Esophagus mucosa (tissue), 1 donor: ENCODE results near the gene MRPS35. TPM values are rescaled to one million over a fixed set of nuclear protein-coding genes. Genes with fewer than 3 reads are reported as not detected.

Experiments used
- total RNA-seq: library from RNA; stranded (reverse); gene quantifications from one replicate; pipeline ENCODE4 v1.2.4, GENCODE V29; 2023
- donor health status: DM: yes; HTN: yes; CAD: no.

The MRPS35 gene
- total RNA-seq, 1 donor from 2014 or later: 37.7 TPM

Other genes with a start within 250 kb of the MRPS35 start
- gene PPFIBP1, start 186.6 kb upstream of the MRPS35 start, total RNA-seq: 57.3 TPM
- gene REP15, start 14.4 kb upstream of the MRPS35 start, total RNA-seq: 0.40 TPM
- gene KLHL42, start 69.4 kb downstream of the MRPS35 start, total RNA-seq: 7.1 TPM
- gene MANSC4, start 69.4 kb downstream of the MRPS35 start, total RNA-seq: not detected